ENCODE measurements around the gene F11. TPM values are rescaled to one million over a fixed set of nuclear protein-coding genes. Genes with fewer than 3 reads are reported as not detected.
A peak's percentile ranks its signal among the peaks of the same experiment; 100 is the strongest.
"Not testable (repeated sequence)": the region's sequence is repeated elsewhere in the genome, so short reads cannot be mapped to it uniquely, and the experiment has no call there.

F11 gene
- total RNA-seq, 2 donors from 2014 or later, result 18.4 to 53.1 TPM

DNA sequence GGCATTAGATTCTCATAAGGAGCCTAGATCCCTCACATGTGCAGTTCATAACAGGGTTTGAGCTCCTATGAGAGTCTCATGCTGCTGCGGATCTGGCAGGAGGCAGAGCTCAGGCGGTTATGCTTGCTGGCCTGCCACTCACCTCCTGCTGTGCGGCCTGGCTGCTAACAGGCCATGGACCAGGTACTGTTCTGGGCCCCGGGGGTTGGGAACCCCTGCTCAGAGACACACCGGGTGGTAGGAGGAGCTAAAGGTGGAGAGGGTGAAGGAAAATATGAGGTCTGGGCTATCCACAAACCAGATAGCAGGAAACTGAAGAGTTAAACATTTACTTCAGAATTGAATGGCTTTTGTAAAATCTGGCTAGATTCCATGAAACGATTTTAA is 5.9 kb upstream of the F11 start:
- no peaks in the 10 kb centered on the region for H3K36me3 ChIP-seq (replicated peaks in 1 of 2; ENCODE audit: insufficient read depth in 1 of 2, low read depth in 2 of 2)
- H3K4me3 ChIP-seq, result no peak overlapping the region
- H3K27me3 ChIP-seq, result no peaks in the 10 kb centered on the region
- DNase-seq (peak; percentile 48 to 65 (median 52)), ATAC-seq (peak; percentile 60)
- peaks cover 30% of the 10 kb centered on the region for H3K4me1 ChIP-seq
- intact Hi-C loops (cut with DNase I), result no loop called here
- H3K9me3 ChIP-seq, result no peaks in the 10 kb centered on the region
- TF ChIP-seq, protein P1, sequence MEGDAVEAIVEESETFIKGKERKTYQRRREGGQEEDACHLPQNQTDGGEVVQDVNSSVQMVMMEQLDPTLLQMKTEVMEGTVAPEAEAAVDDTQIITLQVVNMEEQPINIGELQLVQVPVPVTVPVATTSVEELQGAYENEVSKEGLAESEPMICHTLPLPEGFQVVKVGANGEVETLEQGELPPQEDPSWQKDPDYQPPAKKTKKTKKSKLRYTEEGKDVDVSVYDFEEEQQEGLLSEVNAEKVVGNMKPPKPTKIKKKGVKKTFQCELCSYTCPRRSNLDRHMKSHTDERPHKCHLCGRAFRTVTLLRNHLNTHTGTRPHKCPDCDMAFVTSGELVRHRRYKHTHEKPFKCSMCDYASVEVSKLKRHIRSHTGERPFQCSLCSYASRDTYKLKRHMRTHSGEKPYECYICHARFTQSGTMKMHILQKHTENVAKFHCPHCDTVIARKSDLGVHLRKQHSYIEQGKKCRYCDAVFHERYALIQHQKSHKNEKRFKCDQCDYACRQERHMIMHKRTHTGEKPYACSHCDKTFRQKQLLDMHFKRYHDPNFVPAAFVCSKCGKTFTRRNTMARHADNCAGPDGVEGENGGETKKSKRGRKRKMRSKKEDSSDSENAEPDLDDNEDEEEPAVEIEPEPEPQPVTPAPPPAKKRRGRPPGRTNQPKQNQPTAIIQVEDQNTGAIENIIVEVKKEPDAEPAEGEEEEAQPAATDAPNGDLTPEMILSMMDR (IDR thresholded peaks at IDR 0.05), result no peak
- peak in 1 of 3 donors; percentile 13 for TF ChIP-seq POLR2A (IDR thresholded peaks at IDR 0.05)
- WGBS, 2 donors, result 33 to 39% methylated on average over 4 to 6 of the region's 6 CpGs
- peak overlapping the region; percentile 77 to 92 (median 84) for H3K27ac ChIP-seq

DNA sequence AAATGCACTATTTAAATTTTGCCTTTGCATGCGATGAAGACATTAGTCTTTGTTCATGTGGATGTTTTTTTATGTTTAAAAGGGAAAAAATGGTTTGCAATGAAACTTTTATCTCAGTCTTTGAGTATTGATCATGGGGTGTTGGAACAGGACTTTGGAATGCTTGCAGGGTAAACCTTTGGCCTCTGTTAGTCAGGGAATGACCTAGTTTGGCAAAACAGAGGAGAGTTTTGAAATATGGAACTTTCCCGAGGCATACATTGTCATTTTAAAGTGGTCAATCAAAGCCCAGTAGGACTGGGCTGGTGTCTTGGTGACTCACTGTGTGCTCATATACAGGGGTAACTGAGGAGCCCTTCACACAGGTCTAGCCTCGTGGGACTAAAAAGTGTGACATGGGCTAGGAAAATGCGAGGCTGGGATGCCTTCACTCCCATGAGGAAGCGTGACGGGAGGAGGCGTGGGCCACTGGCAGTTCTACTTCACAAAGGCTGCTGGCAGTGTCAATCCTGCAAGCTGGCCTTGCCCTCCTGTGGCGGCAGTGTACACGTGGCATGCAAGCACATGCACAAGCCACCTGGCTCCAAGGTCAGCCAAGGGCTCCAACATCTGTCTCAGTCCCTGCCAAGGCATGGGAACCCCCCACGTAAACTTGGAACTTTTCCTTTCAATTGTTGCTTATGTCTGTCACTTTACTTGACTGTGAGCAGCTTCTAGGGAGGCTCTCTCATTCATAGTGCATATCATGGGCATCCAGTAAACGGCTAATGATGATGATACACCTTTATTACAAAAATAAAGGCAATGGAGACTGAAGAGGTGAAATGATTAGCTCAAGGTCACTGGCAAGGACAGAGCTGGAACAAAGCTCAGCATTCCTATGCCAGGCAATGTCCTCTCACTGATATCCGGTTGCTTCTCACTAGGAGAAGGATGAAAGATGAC is 5.2 kb upstream of the F11 start:
- TF ChIP-seq, protein P1 (IDR thresholded peaks at IDR 0.05), result peak in 1 of 7 experiments; percentile 11
- peak in 1 of 3 donors; percentile 30 for TF ChIP-seq POLR2A (IDR thresholded peaks at IDR 0.05)
- Histone ChIP-seq H3K4me1 (peaks cover 36% of the 10 kb centered on the region), H3K9me3 (no peaks in the 10 kb centered on the region), H3K27ac (peak overlapping the region; percentile 77 to 92 (median 84)), H3K4me3 (no peak overlapping the region), H3K36me3 (replicated peaks in 1 of 2; ENCODE audit: insufficient read depth in 1 of 2, low read depth in 2 of 2) (no peaks in the 10 kb centered on the region), H3K27me3 (no peaks in the 10 kb centered on the region)
- peak; percentile 86 for ATAC-seq
- 3 to 16% methylated on average over 12 of the region's 12 CpGs for WGBS, 2 donors
- DNase-seq, result peak; percentile 86 to 95 (median 92)
- intact Hi-C loops (cut with DNase I), result no loop called here

DNA sequence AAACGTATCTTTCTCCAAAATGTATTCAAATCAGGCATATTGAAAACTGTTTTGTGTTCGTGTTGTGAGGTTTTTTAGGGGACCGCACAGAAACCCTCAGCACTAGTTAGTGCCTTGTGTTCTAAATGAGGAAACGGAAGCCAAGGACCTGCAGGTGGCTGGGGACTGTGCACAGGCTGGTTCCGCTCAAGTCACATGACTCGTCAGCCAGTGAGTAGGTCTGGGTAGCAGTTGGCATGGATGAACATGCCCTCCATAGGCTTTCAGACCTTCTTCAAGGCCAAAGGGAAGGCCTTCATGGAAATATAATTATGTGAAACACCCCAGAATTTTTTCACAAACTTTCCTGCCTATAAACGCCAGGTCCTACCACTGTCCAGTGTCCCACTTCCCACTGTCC is 1.3 kb upstream of the F11 start:
- intact Hi-C loops (cut with DNase I), result no loop called here
- Histone ChIP-seq H3K27me3 (no peaks in the 10 kb centered on the region), H3K36me3 (replicated peaks in 1 of 2; ENCODE audit: insufficient read depth in 1 of 2, low read depth in 2 of 2) (no peaks in the 10 kb centered on the region), H3K9me3 (no peaks in the 10 kb centered on the region), H3K27ac (peak overlapping the region in 3 of 4 donors; percentile 81 to 87 (median 84)), H3K4me1 (peaks cover 41% of the 10 kb centered on the region), H3K4me3 (no peak overlapping the region)
- ATAC-seq (no peak), DNase-seq (peak in 1 of 4 donors; percentile 14)
- TF ChIP-seq, protein P1 (IDR thresholded peaks at IDR 0.05), result no peak
- no peak for TF ChIP-seq POLR2A (IDR thresholded peaks at IDR 0.05)
- WGBS, 2 donors, result 92 to 93% methylated on average over 7 of the region's 7 CpGs

DNA sequence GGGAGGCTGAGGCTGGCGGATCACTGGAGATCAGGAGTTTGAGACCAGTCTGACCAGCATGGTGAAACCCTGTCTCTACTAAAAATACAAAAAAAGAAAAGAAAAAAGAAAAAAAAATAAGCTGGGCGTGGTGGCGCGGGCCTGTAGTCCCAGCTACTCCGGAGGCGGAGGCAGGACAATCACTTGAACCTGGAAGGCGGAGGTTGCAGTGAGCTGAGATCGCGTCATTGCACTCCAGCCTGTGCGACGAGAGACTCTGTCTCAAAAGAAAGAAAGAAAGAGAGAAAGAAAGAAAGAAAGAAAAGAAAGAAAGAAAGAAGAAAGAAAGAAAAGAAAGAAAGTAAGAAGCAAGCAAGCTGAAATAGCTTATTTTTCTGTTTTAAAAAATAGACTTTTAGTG is 739 bp upstream of the F11 start:
- ATAC-seq; H3K27me3 ChIP-seq; H3K4me3 ChIP-seq; intact Hi-C loops (cut with DNase I); H3K9me3 ChIP-seq; H3K36me3 ChIP-seq (replicated peaks in 1 of 2; ENCODE audit: insufficient read depth in 1 of 2, low read depth in 2 of 2): not testable (repeated sequence)
- DNase-seq, result peak in 2 of 4 donors; percentile 20 to 23
- Histone ChIP-seq H3K27ac (peak overlapping the region in 3 of 4 donors; percentile 81 to 87 (median 84)), H3K4me1 (peaks cover 37% of the 10 kb centered on the region)
- TF ChIP-seq POLR2A (IDR thresholded peaks at IDR 0.05), result peak in 1 of 3 donors; percentile 15
- WGBS, 2 donors, result 79 to 93% methylated on average over 11 of the region's 11 CpGs

DNA sequence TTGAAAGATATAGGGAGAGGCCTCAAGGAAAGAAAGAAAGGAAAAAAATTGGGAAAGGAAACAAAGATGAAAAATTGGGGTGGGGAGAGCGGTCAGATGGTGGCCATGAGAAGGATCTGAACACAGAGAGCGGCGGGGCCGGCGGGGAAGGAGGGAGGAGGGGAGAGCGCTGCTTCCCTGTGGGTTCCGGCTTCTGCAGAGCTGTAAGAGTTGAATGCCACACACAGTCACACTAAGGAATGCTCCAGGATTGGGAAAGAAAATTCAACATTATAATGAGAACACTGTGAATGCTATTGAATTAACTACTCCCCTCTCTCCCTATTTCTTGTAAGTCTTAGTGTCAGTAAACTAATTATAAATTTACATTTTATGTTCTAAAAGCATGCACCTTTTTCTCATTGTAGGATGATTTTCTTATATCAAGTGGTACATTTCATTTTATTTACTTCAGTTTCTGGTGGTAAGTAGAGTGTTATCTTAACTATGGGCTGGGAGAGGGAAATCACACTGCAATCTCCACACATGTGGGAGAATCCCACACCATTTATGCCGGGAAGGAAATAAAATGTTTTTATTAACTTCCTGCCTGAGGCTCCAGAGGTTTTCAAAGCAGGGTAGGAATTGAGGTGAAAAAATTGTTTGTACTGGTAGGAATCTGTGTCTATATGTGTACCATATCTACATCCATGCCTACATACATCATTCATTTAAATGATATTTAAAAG is 904 bp downstream of the F11 start:
- Histone ChIP-seq H3K27ac (peak overlapping the region in 3 of 4 donors; percentile 81 to 87 (median 84)), H3K9me3 (no peaks in the 10 kb centered on the region), H3K27me3 (no peaks in the 10 kb centered on the region), H3K4me3 (peak overlapping the region; percentile 4 to 28), H3K36me3 (replicated peaks in 1 of 2; ENCODE audit: insufficient read depth in 1 of 2, low read depth in 2 of 2) (no peaks in the 10 kb centered on the region), H3K4me1 (peaks cover 23% of the 10 kb centered on the region)
- 3 to 6% methylated on average over 8 of the region's 8 CpGs for WGBS, 2 donors
- ATAC-seq, result peak; percentile 89
- intact Hi-C loops (cut with DNase I), result no loop called here
- TF ChIP-seq, protein P1 (IDR thresholded peaks at IDR 0.05), result no peak
- TF ChIP-seq POLR2A (IDR thresholded peaks at IDR 0.05), result peak in 2 of 3 donors; percentile 55 to 68
- peak; percentile 69 to 77 (median 73) for DNase-seq

All from body of pancreas (tissue), 4 donors.